GM21381 (cell line): Measurements from ENCODE around the gene UGGT1.

Source experiments
- ATAC-seq: cut with Tn5 transposase; IDR thresholded peaks from one replicate; pipeline ENCODE4 v1.9.1; 2021; ENCODE audit warnings: mild to moderate bottlenecking, moderate library complexity; ENCODE audit not compliant: unreplicated experiment

The UGGT1 gene, protein sequence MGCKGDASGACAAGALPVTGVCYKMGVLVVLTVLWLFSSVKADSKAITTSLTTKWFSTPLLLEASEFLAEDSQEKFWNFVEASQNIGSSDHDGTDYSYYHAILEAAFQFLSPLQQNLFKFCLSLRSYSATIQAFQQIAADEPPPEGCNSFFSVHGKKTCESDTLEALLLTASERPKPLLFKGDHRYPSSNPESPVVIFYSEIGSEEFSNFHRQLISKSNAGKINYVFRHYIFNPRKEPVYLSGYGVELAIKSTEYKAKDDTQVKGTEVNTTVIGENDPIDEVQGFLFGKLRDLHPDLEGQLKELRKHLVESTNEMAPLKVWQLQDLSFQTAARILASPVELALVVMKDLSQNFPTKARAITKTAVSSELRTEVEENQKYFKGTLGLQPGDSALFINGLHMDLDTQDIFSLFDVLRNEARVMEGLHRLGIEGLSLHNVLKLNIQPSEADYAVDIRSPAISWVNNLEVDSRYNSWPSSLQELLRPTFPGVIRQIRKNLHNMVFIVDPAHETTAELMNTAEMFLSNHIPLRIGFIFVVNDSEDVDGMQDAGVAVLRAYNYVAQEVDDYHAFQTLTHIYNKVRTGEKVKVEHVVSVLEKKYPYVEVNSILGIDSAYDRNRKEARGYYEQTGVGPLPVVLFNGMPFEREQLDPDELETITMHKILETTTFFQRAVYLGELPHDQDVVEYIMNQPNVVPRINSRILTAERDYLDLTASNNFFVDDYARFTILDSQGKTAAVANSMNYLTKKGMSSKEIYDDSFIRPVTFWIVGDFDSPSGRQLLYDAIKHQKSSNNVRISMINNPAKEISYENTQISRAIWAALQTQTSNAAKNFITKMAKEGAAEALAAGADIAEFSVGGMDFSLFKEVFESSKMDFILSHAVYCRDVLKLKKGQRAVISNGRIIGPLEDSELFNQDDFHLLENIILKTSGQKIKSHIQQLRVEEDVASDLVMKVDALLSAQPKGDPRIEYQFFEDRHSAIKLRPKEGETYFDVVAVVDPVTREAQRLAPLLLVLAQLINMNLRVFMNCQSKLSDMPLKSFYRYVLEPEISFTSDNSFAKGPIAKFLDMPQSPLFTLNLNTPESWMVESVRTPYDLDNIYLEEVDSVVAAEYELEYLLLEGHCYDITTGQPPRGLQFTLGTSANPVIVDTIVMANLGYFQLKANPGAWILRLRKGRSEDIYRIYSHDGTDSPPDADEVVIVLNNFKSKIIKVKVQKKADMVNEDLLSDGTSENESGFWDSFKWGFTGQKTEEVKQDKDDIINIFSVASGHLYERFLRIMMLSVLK (N-terminal part only)

GRCh38 chr2:128090945-128091725 lies at the start of gene UGGT1:
Gene UGGT1 (plus strand): TSS chr2:128091200. CDS start chr2:128091358, 158 bp downstream.
- ATAC-seq = peak; percentile 94

DNA sequence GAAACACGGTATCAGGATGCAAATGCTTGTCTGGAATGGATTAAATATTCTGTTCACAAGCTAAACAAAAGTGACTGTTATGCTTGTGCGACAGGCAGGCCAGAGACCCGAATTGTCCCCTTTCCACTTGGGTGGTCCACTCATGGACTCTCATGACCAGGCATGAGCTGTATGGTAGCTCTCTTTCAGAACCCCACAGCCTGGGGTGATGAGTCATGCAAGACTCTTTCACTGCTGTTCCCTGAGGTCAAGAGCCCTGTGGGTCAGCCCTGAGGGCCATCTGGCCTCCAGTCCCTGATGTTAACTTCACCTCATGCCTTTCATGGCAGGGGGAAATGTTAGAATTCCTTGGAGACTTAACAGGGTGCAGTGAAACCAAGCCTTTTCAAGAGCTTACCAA lies 49.4 kb upstream of the UGGT1 start:
- no peak for ATAC-seq

GRCh38 chr2:128043041-128043440 lies 48.0 kb upstream of the UGGT1 start:
- no peak for ATAC-seq

- ATAC-seq = no peak
Measured at GRCh38 chr2:128053331-128053730, 37.7 kb upstream of the UGGT1 start.

- ATAC-seq = no peak
Measured at GRCh38 chr2:128054104-128054885, 36.7 kb upstream of the UGGT1 start.

DNA sequence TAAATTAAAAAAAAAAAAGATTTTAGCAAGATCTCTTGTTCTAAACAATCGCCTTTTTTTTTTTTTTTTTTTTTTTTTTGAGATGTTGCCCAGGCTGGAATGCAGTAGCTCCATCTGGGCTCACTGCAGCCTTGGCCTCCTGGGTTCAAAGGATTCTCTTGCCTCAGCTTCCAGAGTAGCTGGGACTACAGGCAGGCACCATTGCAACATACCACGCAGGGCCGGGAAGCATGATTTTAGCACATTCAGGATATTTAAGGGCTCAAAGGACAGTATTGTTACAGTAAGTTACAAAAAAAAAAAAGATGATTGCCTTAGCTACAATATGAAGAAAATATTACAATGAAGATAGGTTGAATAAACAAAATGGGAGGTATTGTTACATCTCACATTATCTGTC lies 33.7 kb upstream of the UGGT1 start:
- ATAC-seq = no peak

DNA sequence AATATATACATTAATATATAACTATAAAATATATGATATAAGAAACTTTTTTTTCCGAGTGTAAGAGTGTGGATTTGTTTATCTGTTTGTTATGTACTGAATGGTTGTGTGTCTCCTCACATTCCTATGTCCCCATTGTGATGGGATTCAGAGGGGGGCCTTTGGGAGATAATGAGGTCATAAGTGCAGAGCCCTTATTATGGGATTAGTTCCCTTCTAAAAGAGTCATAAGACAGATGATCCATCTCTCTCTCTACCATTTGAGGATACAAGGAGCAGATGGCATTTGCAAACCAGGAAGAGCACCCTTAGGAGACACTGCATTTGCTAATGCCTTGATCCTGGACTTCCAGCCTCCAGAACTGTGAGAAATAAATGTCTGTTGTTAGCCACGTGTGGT lies 32.9 kb upstream of the UGGT1 start:
- no peak for ATAC-seq

DNA sequence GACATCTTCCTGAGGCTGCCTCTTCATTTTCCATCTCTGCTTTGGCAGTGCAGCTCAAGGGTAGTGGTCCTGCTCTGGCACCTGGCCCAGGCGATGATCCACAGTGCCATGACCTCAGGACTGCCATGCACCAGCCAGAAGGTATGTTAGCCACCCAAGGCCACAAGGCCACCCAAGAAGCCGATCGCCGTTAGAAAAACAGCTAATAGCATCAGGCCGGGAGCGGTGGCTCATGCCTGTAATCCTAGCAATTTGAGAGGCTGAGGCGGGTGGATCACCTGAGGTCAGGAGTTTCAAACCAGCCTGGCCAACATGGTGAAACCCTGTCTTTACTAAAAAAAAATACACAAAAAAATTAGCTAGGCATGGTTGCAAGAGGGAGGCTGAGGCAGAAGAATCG lies 28.4 kb upstream of the UGGT1 start:
- ATAC-seq = no peak

- no peak for ATAC-seq
Measured at GRCh38 chr2:128064353-128064752, 26.6 kb upstream of the UGGT1 start.

DNA sequence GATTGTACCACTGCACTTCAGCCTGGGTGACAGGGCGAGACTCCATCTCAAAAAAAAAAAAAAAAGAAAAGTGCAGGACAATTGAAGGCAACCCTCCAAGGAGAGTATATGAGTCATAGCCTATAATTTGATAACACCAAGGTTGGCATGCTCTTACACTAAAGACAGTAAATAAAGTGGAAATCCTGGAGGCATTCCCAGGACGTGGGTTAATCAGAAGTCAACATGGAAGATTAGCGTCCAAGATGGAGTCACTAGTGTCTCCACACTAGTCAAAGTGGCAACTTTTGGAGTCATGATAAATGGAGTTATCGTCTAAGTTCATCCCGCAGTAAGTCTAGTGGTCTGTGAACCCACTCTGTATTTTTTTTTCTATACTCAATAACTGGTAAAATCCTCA lies 21.2 kb upstream of the UGGT1 start:
- no peak for ATAC-seq

- no peak for ATAC-seq
Measured at GRCh38 chr2:128073278-128073677, 17.7 kb upstream of the UGGT1 start.

DNA sequence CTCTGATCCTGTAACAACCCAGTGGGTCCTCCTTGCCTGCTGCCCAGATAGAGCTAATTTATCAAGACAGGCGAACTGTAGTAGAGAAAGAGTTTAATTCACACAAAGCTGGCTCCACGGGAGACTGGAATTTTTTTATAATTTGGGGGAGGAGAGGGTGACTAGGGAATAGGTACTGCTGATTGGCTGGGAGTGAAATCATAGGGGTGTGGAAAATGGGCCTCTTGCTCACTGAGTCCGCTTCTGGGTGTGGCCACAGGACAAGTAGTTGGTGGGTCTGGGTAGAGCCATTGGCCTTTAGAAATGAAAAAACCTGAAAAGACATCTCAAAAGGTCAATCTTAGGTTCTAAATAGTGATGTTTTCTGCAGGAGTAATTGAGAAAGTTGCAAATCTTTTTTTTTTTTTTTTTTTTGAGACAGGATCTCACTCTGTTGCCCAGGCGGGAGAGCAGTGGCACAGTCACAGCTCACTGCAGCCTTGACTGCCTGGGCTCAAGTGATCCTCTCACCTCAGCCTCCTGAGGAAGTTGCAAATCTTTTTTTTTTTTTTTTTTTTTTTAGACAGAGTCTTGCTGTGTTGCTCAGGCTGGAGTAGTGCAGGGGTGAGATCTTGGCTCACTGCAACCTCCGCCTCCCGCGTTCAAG lies 14.4 kb upstream of the UGGT1 start:
- ATAC-seq = no peak

GRCh38 chr2:128084757-128085156 lies 6.2 kb upstream of the UGGT1 start:
- no peak for ATAC-seq

DNA sequence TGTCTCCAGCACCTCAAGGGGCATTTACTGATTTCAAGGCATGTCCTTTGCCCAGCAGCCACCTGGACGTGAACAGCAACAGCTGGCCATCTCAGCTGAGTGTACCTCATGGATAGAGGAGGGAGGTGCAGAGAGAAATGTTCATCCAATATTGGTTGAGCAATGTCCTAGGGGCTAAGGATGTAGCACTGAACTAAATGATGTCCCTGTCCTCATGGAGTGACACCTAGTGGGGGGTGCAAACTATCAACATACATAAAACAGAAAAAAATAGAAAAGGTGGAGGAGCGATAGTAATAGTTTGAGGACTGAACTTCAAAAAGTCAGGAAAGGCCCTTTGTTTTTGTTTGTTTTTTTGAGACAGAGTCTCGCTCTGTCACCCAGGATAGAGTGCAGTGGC lies 4.8 kb upstream of the UGGT1 start:
- no peak for ATAC-seq

GRCh38 chr2:128090575-128090944 lies 440 bp upstream of the UGGT1 start:
- ATAC-seq = no peak

DNA sequence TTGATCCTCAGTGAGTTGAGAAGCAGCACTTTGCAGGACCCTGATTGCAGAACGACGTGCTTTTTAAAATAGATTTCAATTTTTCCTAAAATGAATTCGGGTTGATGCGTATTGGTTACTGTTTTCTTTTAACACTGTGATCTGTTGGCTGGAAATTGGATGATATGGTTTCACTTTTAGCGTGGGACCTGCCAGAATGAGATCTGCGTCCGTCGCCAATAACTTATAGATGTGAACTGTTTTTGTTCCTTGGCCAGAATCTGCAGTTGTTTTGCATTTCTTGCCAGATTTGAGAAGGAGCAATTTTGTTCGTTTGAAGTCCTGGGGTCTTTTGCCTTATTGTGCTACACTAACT lies 703 bp downstream of the UGGT1 start:
- no peak for ATAC-seq

DNA sequence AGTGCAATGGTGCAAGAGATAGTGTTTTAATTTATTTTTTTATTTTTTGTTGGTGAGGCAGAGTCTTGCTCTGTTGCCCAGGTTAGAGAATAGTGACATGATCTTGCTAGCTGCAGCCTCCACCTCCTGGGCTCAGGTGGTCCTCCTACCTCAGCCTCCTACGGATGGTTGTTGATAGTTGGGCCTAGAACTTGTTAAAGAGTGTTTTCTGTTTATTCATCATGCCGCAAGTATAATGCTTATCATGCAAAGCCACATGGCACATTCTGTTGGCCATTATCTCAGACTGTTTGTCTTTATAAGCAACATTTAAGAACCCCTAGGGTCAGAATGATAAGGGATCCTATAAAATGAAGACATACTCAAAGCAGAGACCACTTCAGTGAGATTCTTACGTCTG lies 1.7 kb downstream of the UGGT1 start:
- ATAC-seq = no peak

- no peak for ATAC-seq
Measured at GRCh38 chr2:128093762-128094161, 2.8 kb downstream of the UGGT1 start.

DNA sequence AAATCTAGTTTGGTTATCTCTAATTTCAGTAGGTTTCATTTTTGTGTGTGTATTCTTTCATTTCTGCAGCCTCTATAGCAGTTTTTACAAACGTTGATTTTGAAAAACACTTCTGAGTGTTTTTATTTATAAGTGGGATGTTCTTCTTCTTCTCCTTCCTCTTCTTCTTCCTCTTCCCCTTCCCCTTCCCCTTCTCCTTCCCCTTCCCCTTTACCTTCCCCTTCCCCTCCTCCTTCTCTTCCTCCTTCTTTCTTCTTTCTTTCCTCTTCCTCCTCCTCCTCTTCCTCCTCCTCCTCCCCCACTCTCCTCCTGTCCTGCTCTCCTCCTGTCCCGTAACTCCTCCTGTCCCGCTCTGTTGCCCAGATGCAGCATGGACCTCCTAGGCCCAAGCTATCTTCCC lies 4.2 kb downstream of the UGGT1 start:
- no peak for ATAC-seq
